Uterus (tissue), 4 donors: ENCODE results near the gene MACROD1. TPM values are rescaled to one million over a fixed set of nuclear protein-coding genes. Genes with fewer than 3 reads are reported as not detected.

Experiments used
- DNase-seq, 2 donors: peaks; one replicate each; pipeline ENCODE4 v3.0.0-alpha.2; 2019 to 2020
- H3K27ac ChIP-seq, 2 donors: fragments of 200-600 bp; sonication (generic); 1 replicate in 1 of 2; 2 replicates in 1 of 2; pipeline ENCODE4 v1.5.1; 2016 to 2018
- H3K27me3 ChIP-seq, 2 donors: fragments of 200-600 bp; sonication (generic); one replicate each; pipeline ENCODE4 v1.5.1; 2018 to 2019; ENCODE audit warnings: control low read depth in 1 of 2
- H3K36me3 ChIP-seq, 2 donors: fragments of 200-600 bp; sonication (generic); one replicate each; pipeline ENCODE4 v1.5.1; 2019; ENCODE audit warnings: control low read depth in 1 of 2
- H3K4me1 ChIP-seq, 2 donors: fragments of 200-600 bp; sonication (generic); one replicate each; pipeline ENCODE4 v1.5.1; 2018 to 2019; ENCODE audit warnings: control low read depth in 1 of 2
- H3K4me3 ChIP-seq, 2 donors: fragments of 200-600 bp; sonication (generic); 1 replicate in 1 of 2; 2 replicates in 1 of 2; pipeline ENCODE4 v1.5.1; 2018 to 2019; ENCODE audit warnings: mild to moderate bottlenecking in 1 of 2
- H3K9me3 ChIP-seq, 2 donors: fragments of 200-600 bp; sonication (generic); one replicate each; pipeline ENCODE4 v1.5.1; 2019; ENCODE audit warnings: control low read depth in 1 of 2
- CTCF ChIP-seq, 4 experiments: fragments of 200-600 bp in 2 of 4; fragments of 450-650 bp in 2 of 4; sonication (generic) in 2 of 4; IDR thresholded peaks; one replicate each; pipeline ENCODE4 v1.5.1; 2016 to 2019; ENCODE audit warnings: antibody characterized with exemption in 4 of 4, mild to moderate bottlenecking in 2 of 4, moderate library complexity in 1 of 4
- POLR2A ChIP-seq, 2 donors: fragments of 450-650 bp; IDR thresholded peaks; one replicate each; pipeline ENCODE4 v1.6.1; 2016; ENCODE audit warnings: antibody characterized with exemption in 2 of 2, mild to moderate bottlenecking in 1 of 2, moderate library complexity in 1 of 2
- intact Hi-C: fragments of 100-400 bp; cut with DNase I; formaldehyde crosslinking; loops from one replicate; pipeline ENCODE4 v1.15.1; 2023; ENCODE audit warnings: low total_unique reads
- total RNA-seq, 4 donors: library from RNA; depleted of rRNA in 3 of 4; stranded (reverse); fragments of >200 nt in 3 of 4; gene quantifications; one replicate each; pipeline versions ENCODE4 v1.1.0 to v1.2.4, GENCODE V29; 2014 to 2023
- donor health status: DM: yes; HTN: yes; CAD: no.

MACROD1 gene
- total RNA-seq, 4 donors from 2014 or later = 1.8 to 27.1 (median 6.6) TPM

DNA sequence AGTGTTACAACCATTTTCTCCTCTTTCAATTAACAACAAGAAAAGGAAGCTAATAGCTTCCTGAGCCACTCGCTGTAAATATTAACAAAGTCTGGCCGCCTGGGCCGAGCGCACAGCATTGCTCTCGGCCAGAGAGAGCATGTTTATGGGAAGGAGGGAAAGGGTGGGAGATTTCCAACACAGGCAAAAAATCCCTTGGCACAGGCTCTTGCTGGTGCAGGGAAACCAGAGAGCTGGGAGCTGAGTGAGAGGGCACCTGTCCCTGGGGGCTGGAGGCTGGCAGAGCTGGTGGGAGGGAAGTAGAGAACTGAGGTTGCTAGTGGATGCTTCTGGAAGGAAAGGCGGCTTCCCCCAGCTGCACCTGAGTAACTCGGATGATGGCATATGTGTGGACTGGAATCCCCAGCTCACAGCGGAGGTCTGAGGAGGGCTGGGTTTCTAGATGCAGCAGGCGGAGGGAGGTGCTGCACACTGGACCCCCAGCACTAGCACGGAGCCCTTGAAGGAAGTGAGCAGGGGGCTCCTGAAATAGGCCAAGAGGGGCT, 70.6 kb downstream of the MACROD1 start:
- Histone ChIP-seq H3K4me3 (no peak overlapping the region), H3K4me1 (no peaks in the 10 kb centered on the region), H3K9me3 (no peaks in the 10 kb centered on the region), H3K27me3 (no peaks in the 10 kb centered on the region), H3K27ac (no peak overlapping the region), H3K36me3 (no peaks in the 10 kb centered on the region)
- TF ChIP-seq POLR2A (IDR thresholded peaks at IDR 0.05) = no peak
- no peak for TF ChIP-seq CTCF (IDR thresholded peaks at IDR 0.05)
- no peak for DNase-seq
- intact Hi-C loops = no loop called here

GRCh38 chr11:64094463-64095260, 71.3 kb downstream of the MACROD1 start:
- TF ChIP-seq POLR2A (IDR thresholded peaks at IDR 0.05) (no peak), CTCF (IDR thresholded peaks at IDR 0.05) (no peak)
- DNase-seq = no peak
- H3K4me1 ChIP-seq = no peaks in the 10 kb centered on the region
- H3K27me3 ChIP-seq = no peaks in the 10 kb centered on the region
- no peak overlapping the region for H3K27ac ChIP-seq
- no peaks in the 10 kb centered on the region for H3K36me3 ChIP-seq
- H3K9me3 ChIP-seq = no peaks in the 10 kb centered on the region
- H3K4me3 ChIP-seq = no peak overlapping the region
- intact Hi-C loops = no loop called here

DNA sequence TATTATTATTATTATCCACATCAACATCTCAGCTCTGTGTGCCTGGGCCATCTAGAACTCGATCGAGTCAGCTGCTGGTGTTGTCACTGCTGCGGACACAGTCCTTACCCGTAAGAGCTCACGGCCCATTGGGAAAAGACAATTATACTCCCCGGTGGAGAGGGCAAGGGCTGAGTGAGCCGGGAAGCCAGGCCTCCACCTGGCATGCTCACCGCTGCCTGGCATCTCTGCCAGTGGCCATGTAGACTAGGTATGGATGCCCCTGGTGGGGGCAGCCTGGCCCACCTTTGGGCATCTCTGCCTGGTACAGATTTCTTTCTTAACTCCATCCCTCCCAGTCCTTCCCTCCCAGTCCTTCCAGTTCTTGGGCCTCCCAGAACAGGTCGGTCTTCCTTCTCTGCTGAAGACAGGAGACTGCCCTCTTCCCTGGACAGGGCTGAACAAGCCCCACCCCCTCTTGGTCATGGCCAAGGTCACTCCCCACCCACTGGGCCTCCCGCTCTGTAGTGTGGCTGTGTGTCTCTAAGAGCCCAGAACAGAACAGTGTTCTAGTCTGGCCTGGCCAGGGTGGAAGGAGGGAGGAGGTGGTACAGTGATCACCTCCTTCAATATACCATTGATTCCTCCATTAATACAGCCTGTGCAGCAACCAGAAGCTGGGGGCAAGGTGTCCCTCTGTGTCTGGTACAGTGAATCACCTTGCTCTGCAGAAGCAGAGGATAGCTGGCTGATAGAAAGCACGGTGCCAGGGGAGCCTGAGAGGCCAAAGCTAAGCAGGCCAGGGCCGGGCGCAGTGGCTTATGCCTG, 72.5 kb downstream of the MACROD1 start:
- H3K36me3 ChIP-seq = no peaks in the 10 kb centered on the region
- intact Hi-C loops = no loop called here
- H3K27me3 ChIP-seq = no peaks in the 10 kb centered on the region
- no peak overlapping the region for H3K27ac ChIP-seq
- H3K4me3 ChIP-seq = no peak overlapping the region
- TF ChIP-seq CTCF (IDR thresholded peaks at IDR 0.05) = no peak
- no peak for TF ChIP-seq POLR2A (IDR thresholded peaks at IDR 0.05)
- no peaks in the 10 kb centered on the region for H3K9me3 ChIP-seq
- H3K4me1 ChIP-seq = no peaks in the 10 kb centered on the region
- DNase-seq = no peak

GRCh38 chr11:64092761-64093136, 73.2 kb downstream of the MACROD1 start:
- Histone ChIP-seq H3K27ac (no peak overlapping the region), H3K9me3 (no peaks in the 10 kb centered on the region), H3K36me3 (no peaks in the 10 kb centered on the region), H3K27me3 (no peaks in the 10 kb centered on the region), H3K4me1 (no peaks in the 10 kb centered on the region), H3K4me3 (no peak overlapping the region)
- intact Hi-C loops = no loop called here
- TF ChIP-seq CTCF (IDR thresholded peaks at IDR 0.05) = no peak
- TF ChIP-seq POLR2A (IDR thresholded peaks at IDR 0.05) = no peak
- no peak for DNase-seq
